GM11168 (cell line): ENCODE data around the gene VTN.
"Not testable (repeated sequence)": the region's sequence is repeated elsewhere in the genome, so short reads cannot be mapped to it uniquely, and the experiment has no call there.

ENCODE experiments used
- in situ Hi-C: fragments of 300-500 bp; cut with MboI; formaldehyde crosslinking; loops from one replicate; pipeline ENCODE4 v1.12.0; 2022; ENCODE audit warnings: low sequenced_read_pairs; ENCODE audit not compliant: unreplicated experiment

VTN gene

GRCh38 chr17:28345419-28346198 lies 24.5 kb downstream of the VTN start:
- in situ Hi-C loops = no loop called here

- in situ Hi-C loops = no loop called here
Observed at GRCh38 chr17:28344435-28344901, 25.6 kb downstream of the VTN start.

- in situ Hi-C loops = no loop called here
Observed at GRCh38 chr17:28344011-28344410, 26.1 kb downstream of the VTN start.

- in situ Hi-C loops = no loop called here
Observed at GRCh38 chr17:28343491-28343932, 26.6 kb downstream of the VTN start.

- in situ Hi-C loops = no loop called here
Observed at GRCh38 chr17:28342313-28342712, 27.8 kb downstream of the VTN start.

- in situ Hi-C loops = no loop called here
Observed at GRCh38 chr17:28341516-28341915, 28.6 kb downstream of the VTN start.

- in situ Hi-C loops = no loop called here
Observed at GRCh38 chr17:28340374-28340773, 29.7 kb downstream of the VTN start.

- in situ Hi-C loops = no loop called here
Observed at GRCh38 chr17:28339431-28339830, 30.7 kb downstream of the VTN start.

GRCh38 chr17:28338769-28339212 lies 31.3 kb downstream of the VTN start:
- in situ Hi-C loops = not testable (repeated sequence)

GRCh38 chr17:28338056-28338768 lies 31.9 kb downstream of the VTN start:
- in situ Hi-C loops = no loop called here

- in situ Hi-C loops = no loop called here
Observed at GRCh38 chr17:28335959-28336871, 33.9 kb downstream of the VTN start.

- in situ Hi-C loops = no loop called here
Observed at GRCh38 chr17:28335201-28335958, 34.7 kb downstream of the VTN start, which contains the start of the genes IFT20 and TNFAIP1. TSS of gene IFT20 (minus strand) at chr17:28335472. CDS start at chr17:28331985, 3,487 bp downstream. TSS of gene TNFAIP1 (plus strand) at chr17:28335761. CDS start at chr17:28339522, 3,761 bp downstream.

- in situ Hi-C loops = no loop called here
Observed at GRCh38 chr17:28334666-28335200, 35.4 kb downstream of the VTN start.

- in situ Hi-C loops = no loop called here
Observed at GRCh38 chr17:28334171-28334570, 35.9 kb downstream of the VTN start.

- in situ Hi-C loops = no loop called here
Observed at GRCh38 chr17:28333083-28333746, 36.9 kb downstream of the VTN start.

- in situ Hi-C loops = no loop called here
Observed at GRCh38 chr17:28331891-28332420, 38.2 kb downstream of the VTN start.

- in situ Hi-C loops = no loop called here
Observed at GRCh38 chr17:28330671-28331070, 39.4 kb downstream of the VTN start.

- in situ Hi-C loops = no loop called here
Observed at GRCh38 chr17:28328325-28328724, 41.8 kb downstream of the VTN start.
